Neural cell (in vitro differentiated cells): Measurements from ENCODE around the gene SSC5D. TPM values are rescaled to one million over a fixed set of nuclear protein-coding genes. Genes with fewer than 3 reads are reported as not detected.

Source experiments
- H2AFZ ChIP-seq: fragments of 200-600, 300-800 bp; sonication (generic), shearing (Covaris generic); 2 replicates; pipeline ENCODE4 v1.6.0; 2014; ENCODE audit warnings: low read depth, mild to moderate bottlenecking, antibody characterized with exemption, low read length, moderate library complexity
- H3F3A ChIP-seq: fragments of 200-600 bp; shearing (Covaris generic); 2 replicates; pipeline ENCODE4 v1.6.1; 2016; ENCODE audit warnings: mild to moderate bottlenecking, moderate library complexity, mixed read lengths, antibody characterized with exemption, low read length; ENCODE audit not compliant: insufficient read depth, poor library complexity, severe bottlenecking
- H3K27ac ChIP-seq: fragments of 200-600, 300-800 bp; sonication (generic), shearing (Covaris generic); 2 replicates; pipeline ENCODE4 v1.5.1; 2014; ENCODE audit warnings: mild to moderate bottlenecking, low read length, moderate library complexity
- H3K27me3 ChIP-seq: fragments of 300-800, 200-600 bp; sonication (generic), shearing (Covaris generic); 2 replicates; pipeline ENCODE4 v1.6.0; 2014; ENCODE audit warnings: mild to moderate bottlenecking, low read depth, low read length, moderate library complexity; ENCODE audit not compliant: insufficient read depth
- H3K36me3 ChIP-seq: fragments of 300-800, 200-600 bp; sonication (generic), shearing (Covaris generic); 2 replicates; pipeline ENCODE4 v1.5.1; 2014; ENCODE audit warnings: mild to moderate bottlenecking, antibody characterized with exemption, low read length, moderate library complexity; ENCODE audit not compliant: insufficient read depth
- H3K4me2 ChIP-seq: fragments of 300-800, 200-600 bp; sonication (generic), shearing (Covaris generic); 2 replicates; pipeline ENCODE4 v1.6.0; 2014; ENCODE audit warnings: mild to moderate bottlenecking, low read length
- H3K4me3 ChIP-seq: fragments of 300-800, 200-600 bp; sonication (generic), shearing (Covaris generic); 2 replicates; pipeline ENCODE4 v1.5.1; 2014; ENCODE audit warnings: mild to moderate bottlenecking, low read length, moderate library complexity
- H3K79me2 ChIP-seq: fragments of 200-600 bp; shearing (Covaris generic); replicated peaks from 2 replicates; pipeline ENCODE4 v1.6.0; 2014; ENCODE audit warnings: mild to moderate bottlenecking, low read length, moderate library complexity; ENCODE audit not compliant: insufficient read depth
- H3K9ac ChIP-seq: fragments of 300-800, 200-600 bp; sonication (generic), shearing (Covaris generic); 2 replicates; pipeline ENCODE4 v1.6.1; 2016; ENCODE audit warnings: mild to moderate bottlenecking, low read length, mixed read lengths
- H3K9me2 ChIP-seq: fragments of 200-600 bp; shearing (Covaris generic); 2 replicates; pipeline ENCODE4 v1.6.1; 2016; ENCODE audit warnings: mild to moderate bottlenecking, low read length, mixed read lengths; ENCODE audit not compliant: insufficient read depth
- H3K9me3 ChIP-seq: fragments of 200-600, 300-800 bp; sonication (generic), shearing (Covaris generic); 2 replicates; pipeline ENCODE4 v1.6.1; 2016; ENCODE audit warnings: mild to moderate bottlenecking, mixed run types, low read length, moderate library complexity, mixed read lengths
- H4K20me1 ChIP-seq: fragments of 200-600 bp; shearing (Covaris generic); 2 replicates; pipeline ENCODE4 v1.6.1; 2016; ENCODE audit warnings: mild to moderate bottlenecking, mixed run types; ENCODE audit not compliant: insufficient read depth
- EP300 ChIP-seq: fragments of 450-650 bp; conservative IDR thresholded peaks from 2 replicates; pipeline ENCODE4 v1.6.1; 2014; ENCODE audit warnings: antibody characterized with exemption, mild to moderate bottlenecking, moderate library complexity; ENCODE audit not compliant: poor library complexity, severe bottlenecking
- EZH2 ChIP-seq: fragments of 200-600, 300-800 bp; shearing (Covaris generic), sonication (generic); IDR thresholded peaks from 2 replicates; pipeline ENCODE4 v1.6.1; 2014; ENCODE audit warnings: antibody characterized with exemption, low read length, borderline replicate concordance, mild to moderate bottlenecking; ENCODE audit not compliant: insufficient read depth, poor library complexity, severe bottlenecking
- MXI1 ChIP-seq: fragments of 450-650 bp; conservative IDR thresholded peaks from 2 replicates; pipeline ENCODE4 v1.6.1; 2014; ENCODE audit warnings: antibody characterized with exemption, mild to moderate bottlenecking; ENCODE audit not compliant: poor library complexity, severe bottlenecking
- POLR2AphosphoS5 ChIP-seq: IDR thresholded peaks from 2 replicates; pipeline ENCODE4 v1.6.1; 2012
- RAD21 ChIP-seq: fragments of 450-650 bp; conservative IDR thresholded peaks from 2 replicates; pipeline ENCODE4 v1.6.1; 2014; ENCODE audit warnings: antibody characterized with exemption, mild to moderate bottlenecking, moderate library complexity
- SMC3 ChIP-seq: fragments of 450-650 bp; conservative IDR thresholded peaks from 2 replicates; pipeline ENCODE4 v1.6.1; 2014; ENCODE audit warnings: antibody characterized with exemption, mild to moderate bottlenecking, moderate library complexity; ENCODE audit not compliant: poor library complexity
- TAF1 ChIP-seq: IDR thresholded peaks from 2 replicates; pipeline ENCODE4 v1.6.1; 2012; ENCODE audit warnings: low read depth
- polyA plus RNA-seq: library from polyadenylated mRNA; depleted of rRNA; stranded (reverse); fragments of >200 nt; gene quantifications from 2 replicates; pipeline ENCODE4 v1.2.3, GENCODE V29; 2014
- TF ChIP-seq, protein P1 (sequence below): fragments of 450-650 bp; IDR thresholded peaks from 2 replicates; pipeline ENCODE4 v1.5.1; 2014; ENCODE audit warnings: antibody characterized with exemption, mild to moderate bottlenecking, moderate library complexity; ENCODE audit not compliant: poor library complexity, severe bottlenecking
- TF ChIP-seq, protein P2 (sequence below): IDR thresholded peaks from 2 replicates; pipeline ENCODE4 v1.6.1; 2012; ENCODE audit warnings: borderline replicate concordance

Gene SSC5D
- polyA plus RNA-seq, 1 donor from 2014 or later: 0.45 TPM

DNA sequence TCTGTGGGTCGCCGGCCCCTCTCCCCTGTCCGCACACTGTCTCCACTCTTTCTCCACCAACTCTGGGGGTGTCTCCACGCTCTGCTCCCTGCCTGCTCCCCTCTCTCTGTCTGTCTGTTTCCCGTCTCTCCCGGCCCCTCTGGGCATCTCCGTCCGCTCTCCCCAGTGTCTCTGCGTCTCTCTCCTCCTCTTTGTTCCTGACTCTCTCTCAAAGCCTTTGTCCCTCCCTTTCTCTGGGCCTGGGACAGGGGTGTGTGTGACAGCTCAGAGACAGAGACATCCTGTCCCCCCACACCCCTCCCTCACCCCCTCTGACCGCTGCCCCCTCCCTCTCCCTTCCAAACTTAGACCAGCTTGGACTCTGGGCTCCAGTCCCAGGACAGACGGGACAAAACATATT, 57.8 kb downstream of the SSC5D start:
- no peak overlapping the region for H3K9ac ChIP-seq
- no peak overlapping the region for H3K27ac ChIP-seq
- H3K9me2 ChIP-seq: no peaks in the 10 kb centered on the region
- no peaks in the 10 kb centered on the region for H3K9me3 ChIP-seq
- H3K4me2 ChIP-seq: no peak overlapping the region
- H3K4me3 ChIP-seq: no peak overlapping the region
- no peaks in the 10 kb centered on the region for H4K20me1 ChIP-seq
- no peaks in the 10 kb centered on the region for H3K36me3 ChIP-seq
- no peaks in the 10 kb centered on the region for H3K79me2 ChIP-seq
- H3K27me3 ChIP-seq: no peaks in the 10 kb centered on the region
- H3F3A ChIP-seq: no peaks in the 10 kb centered on the region
- TF ChIP-seq SMC3 (no peak), TAF1 (no peak), MXI1 (no peak), EZH2 (no peak), EP300 (no peak)
- TF ChIP-seq, protein P1, sequence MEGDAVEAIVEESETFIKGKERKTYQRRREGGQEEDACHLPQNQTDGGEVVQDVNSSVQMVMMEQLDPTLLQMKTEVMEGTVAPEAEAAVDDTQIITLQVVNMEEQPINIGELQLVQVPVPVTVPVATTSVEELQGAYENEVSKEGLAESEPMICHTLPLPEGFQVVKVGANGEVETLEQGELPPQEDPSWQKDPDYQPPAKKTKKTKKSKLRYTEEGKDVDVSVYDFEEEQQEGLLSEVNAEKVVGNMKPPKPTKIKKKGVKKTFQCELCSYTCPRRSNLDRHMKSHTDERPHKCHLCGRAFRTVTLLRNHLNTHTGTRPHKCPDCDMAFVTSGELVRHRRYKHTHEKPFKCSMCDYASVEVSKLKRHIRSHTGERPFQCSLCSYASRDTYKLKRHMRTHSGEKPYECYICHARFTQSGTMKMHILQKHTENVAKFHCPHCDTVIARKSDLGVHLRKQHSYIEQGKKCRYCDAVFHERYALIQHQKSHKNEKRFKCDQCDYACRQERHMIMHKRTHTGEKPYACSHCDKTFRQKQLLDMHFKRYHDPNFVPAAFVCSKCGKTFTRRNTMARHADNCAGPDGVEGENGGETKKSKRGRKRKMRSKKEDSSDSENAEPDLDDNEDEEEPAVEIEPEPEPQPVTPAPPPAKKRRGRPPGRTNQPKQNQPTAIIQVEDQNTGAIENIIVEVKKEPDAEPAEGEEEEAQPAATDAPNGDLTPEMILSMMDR: no peak
- H2AFZ ChIP-seq: no peak overlapping the region

DNA sequence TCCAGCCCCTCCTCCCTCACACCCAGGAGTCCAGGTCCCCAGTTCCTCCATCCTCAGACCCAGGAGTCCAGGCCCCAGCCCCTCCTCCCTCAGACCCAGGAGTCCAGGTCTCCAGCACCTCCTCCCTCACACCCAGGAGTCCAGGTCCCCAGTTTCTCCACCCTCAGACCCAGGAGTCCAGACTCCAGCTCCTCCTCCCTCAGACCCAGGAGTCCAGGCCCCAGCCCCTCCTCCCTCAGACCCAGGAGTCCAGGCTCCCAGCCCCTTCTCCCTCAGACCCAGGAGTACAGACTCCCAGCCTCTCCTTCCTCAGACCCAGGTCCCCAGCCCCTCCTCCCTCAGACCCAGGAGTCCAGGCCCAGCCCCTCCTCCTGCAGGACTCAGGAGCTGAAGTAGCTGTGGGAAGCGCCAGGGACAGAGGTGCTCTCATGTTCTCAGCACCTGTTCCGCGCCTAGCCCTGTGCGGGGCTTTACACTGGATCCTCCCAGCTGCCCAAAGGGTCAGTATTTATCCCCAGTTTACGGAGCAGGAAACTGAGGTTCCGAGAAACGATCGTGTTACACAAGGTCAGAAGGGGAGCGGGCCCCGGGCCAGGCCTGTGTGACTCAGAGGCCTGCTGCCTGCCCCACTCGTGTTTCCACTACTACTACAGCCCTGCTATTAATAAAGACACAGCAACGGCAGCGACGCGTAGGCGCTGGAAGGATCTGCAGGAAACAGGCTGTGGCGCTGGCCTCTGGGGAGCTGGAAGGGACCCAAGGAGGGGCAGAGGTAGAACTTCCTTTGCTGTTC, 58.8 kb downstream of the SSC5D start:
- no peaks in the 10 kb centered on the region for H3K79me2 ChIP-seq
- H3F3A ChIP-seq: no peaks in the 10 kb centered on the region
- H3K27ac ChIP-seq: no peak overlapping the region
- TF ChIP-seq EZH2: no peak
- TF ChIP-seq, protein P1: no peak
- TF ChIP-seq, protein P2, sequence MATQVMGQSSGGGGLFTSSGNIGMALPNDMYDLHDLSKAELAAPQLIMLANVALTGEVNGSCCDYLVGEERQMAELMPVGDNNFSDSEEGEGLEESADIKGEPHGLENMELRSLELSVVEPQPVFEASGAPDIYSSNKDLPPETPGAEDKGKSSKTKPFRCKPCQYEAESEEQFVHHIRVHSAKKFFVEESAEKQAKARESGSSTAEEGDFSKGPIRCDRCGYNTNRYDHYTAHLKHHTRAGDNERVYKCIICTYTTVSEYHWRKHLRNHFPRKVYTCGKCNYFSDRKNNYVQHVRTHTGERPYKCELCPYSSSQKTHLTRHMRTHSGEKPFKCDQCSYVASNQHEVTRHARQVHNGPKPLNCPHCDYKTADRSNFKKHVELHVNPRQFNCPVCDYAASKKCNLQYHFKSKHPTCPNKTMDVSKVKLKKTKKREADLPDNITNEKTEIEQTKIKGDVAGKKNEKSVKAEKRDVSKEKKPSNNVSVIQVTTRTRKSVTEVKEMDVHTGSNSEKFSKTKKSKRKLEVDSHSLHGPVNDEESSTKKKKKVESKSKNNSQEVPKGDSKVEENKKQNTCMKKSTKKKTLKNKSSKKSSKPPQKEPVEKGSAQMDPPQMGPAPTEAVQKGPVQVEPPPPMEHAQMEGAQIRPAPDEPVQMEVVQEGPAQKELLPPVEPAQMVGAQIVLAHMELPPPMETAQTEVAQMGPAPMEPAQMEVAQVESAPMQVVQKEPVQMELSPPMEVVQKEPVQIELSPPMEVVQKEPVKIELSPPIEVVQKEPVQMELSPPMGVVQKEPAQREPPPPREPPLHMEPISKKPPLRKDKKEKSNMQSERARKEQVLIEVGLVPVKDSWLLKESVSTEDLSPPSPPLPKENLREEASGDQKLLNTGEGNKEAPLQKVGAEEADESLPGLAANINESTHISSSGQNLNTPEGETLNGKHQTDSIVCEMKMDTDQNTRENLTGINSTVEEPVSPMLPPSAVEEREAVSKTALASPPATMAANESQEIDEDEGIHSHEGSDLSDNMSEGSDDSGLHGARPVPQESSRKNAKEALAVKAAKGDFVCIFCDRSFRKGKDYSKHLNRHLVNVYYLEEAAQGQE: no peak
- no peak for TF ChIP-seq POLR2AphosphoS5
- TF ChIP-seq MXI1: no peak
- no peak for TF ChIP-seq TAF1
- TF ChIP-seq EP300: no peak
- no peak for TF ChIP-seq SMC3
- no peak for TF ChIP-seq RAD21
- H3K27me3 ChIP-seq: no peaks in the 10 kb centered on the region
- H3K9ac ChIP-seq: no peak overlapping the region
- H3K9me3 ChIP-seq: no peaks in the 10 kb centered on the region
- H3K4me2 ChIP-seq: no peak overlapping the region
- no peaks in the 10 kb centered on the region for H3K9me2 ChIP-seq
- H4K20me1 ChIP-seq: no peaks in the 10 kb centered on the region
- no peaks in the 10 kb centered on the region for H3K36me3 ChIP-seq
- no peak overlapping the region for H2AFZ ChIP-seq
- H3K4me3 ChIP-seq: no peak overlapping the region
